HG03457 (cell line): ENCODE data around the gene JUNB.

Experiments
- ATAC-seq: cut with Tn5 transposase; IDR thresholded peaks from one replicate; pipeline ENCODE4 v1.9.1; 2021; ENCODE audit warnings: moderate number of reproducible peaks; ENCODE audit not compliant: unreplicated experiment

The JUNB gene

GRCh38 chr19:12773571-12773970 lies 17.7 kb upstream of the JUNB start:
- no peak for ATAC-seq

GRCh38 chr19:12774588-12775555 lies 16.4 kb upstream of the JUNB start, which contains the start of gene HOOK2:
HOOK2 (minus strand) TSS chr19:12775552; CDS start chr19:12775449, 103 bp downstream.
- no peak for ATAC-seq

GRCh38 chr19:12777217-12778016 lies 13.9 kb upstream of the JUNB start:
- no peak for ATAC-seq

- ATAC-seq: no peak
Observed at GRCh38 chr19:12778017-12778904, 13.0 kb upstream of the JUNB start.

GRCh38 chr19:12778905-12779161 lies 12.5 kb upstream of the JUNB start:
- ATAC-seq: no peak

GRCh38 chr19:12779162-12779993 lies 11.9 kb upstream of the JUNB start:
- no peak for ATAC-seq

GRCh38 chr19:12782174-12782423 lies 9.2 kb upstream of the JUNB start:
- no peak for ATAC-seq

GRCh38 chr19:12782424-12783290 lies 8.6 kb upstream of the JUNB start:
- no peak for ATAC-seq

GRCh38 chr19:12783291-12783848 lies 7.9 kb upstream of the JUNB start:
- ATAC-seq: no peak

- ATAC-seq: no peak
Observed at GRCh38 chr19:12783849-12784393, 7.4 kb upstream of the JUNB start.

- ATAC-seq: no peak
Observed at GRCh38 chr19:12784394-12784870, 6.9 kb upstream of the JUNB start.

GRCh38 chr19:12784871-12785430 lies 6.3 kb upstream of the JUNB start:
- ATAC-seq: no peak

- no peak for ATAC-seq
Observed at GRCh38 chr19:12785431-12786031, 5.8 kb upstream of the JUNB start.

GRCh38 chr19:12786141-12786870 lies 5.0 kb upstream of the JUNB start:
- no peak for ATAC-seq

GRCh38 chr19:12786952-12787351 lies 4.3 kb upstream of the JUNB start:
- ATAC-seq: no peak

- ATAC-seq: no peak
Observed at GRCh38 chr19:12787458-12787857, 3.8 kb upstream of the JUNB start.

- ATAC-seq: no peak
Observed at GRCh38 chr19:12788042-12788681, 3.1 kb upstream of the JUNB start.
